ENCODE data around the gene TUBGCP2.

Gene TUBGCP2

GRCh38 chr10:133342942-133343341 lies 34.3 kb upstream of the TUBGCP2 start:
- in situ Hi-C loops (cut with MboI; ENCODE audit: low sequenced_read_pairs, unreplicated experiment) = no loop called here
- DNase-seq (ENCODE audit: low spot score) = no peak
- TF ChIP-seq, protein P1, sequence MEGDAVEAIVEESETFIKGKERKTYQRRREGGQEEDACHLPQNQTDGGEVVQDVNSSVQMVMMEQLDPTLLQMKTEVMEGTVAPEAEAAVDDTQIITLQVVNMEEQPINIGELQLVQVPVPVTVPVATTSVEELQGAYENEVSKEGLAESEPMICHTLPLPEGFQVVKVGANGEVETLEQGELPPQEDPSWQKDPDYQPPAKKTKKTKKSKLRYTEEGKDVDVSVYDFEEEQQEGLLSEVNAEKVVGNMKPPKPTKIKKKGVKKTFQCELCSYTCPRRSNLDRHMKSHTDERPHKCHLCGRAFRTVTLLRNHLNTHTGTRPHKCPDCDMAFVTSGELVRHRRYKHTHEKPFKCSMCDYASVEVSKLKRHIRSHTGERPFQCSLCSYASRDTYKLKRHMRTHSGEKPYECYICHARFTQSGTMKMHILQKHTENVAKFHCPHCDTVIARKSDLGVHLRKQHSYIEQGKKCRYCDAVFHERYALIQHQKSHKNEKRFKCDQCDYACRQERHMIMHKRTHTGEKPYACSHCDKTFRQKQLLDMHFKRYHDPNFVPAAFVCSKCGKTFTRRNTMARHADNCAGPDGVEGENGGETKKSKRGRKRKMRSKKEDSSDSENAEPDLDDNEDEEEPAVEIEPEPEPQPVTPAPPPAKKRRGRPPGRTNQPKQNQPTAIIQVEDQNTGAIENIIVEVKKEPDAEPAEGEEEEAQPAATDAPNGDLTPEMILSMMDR (IDR thresholded peaks at IDR 0.05; ENCODE audit: borderline replicate concordance, control extremely low read depth, extremely low read depth, insufficient read depth, missing control alignments) = no peak

- TF ChIP-seq, protein P1 (IDR thresholded peaks at IDR 0.05; ENCODE audit: borderline replicate concordance, control extremely low read depth, extremely low read depth, insufficient read depth, missing control alignments) = no peak
- in situ Hi-C loops (cut with MboI; ENCODE audit: low sequenced_read_pairs, unreplicated experiment) = no loop called here
- no peak for DNase-seq (ENCODE audit: low spot score)
Measured at GRCh38 chr10:133341983-133342382, 33.3 kb upstream of the TUBGCP2 start.

DNA sequence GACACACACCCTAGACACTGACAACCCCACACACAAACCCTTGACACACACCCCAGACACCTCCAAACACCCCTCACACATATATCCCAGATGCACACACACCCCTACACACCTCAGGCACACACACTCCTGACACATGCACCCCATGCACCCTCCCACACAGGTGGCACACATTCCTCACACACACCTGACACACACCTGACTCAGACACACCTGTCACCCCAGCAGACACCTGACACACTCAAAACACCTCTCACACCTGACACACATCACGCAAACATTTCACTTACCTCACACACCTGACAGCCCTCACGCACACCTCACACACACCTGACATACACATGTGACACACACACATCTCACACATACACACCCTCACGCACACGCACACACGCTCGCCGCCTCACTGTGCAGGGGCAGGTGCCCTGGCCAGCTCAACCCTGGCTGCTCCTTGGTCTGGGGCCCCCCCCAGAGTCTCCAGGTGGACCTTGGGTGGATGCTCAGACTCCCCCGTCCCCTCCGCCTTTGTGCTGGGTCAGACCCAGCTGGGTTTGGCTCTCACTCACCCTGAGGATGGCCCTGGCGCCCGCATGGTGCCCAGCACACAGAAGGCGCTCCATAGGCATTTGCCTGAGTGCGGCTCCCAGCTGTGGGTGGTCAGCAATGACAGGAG lies 31.2 kb upstream of the TUBGCP2 start:
- TF ChIP-seq, protein P1 (IDR thresholded peaks at IDR 0.05; ENCODE audit: borderline replicate concordance, control extremely low read depth, extremely low read depth, insufficient read depth, missing control alignments) = no peak
- in situ Hi-C loops (cut with MboI; ENCODE audit: low sequenced_read_pairs, unreplicated experiment) = no loop called here
- DNase-seq (ENCODE audit: low spot score) = no peak

DNA sequence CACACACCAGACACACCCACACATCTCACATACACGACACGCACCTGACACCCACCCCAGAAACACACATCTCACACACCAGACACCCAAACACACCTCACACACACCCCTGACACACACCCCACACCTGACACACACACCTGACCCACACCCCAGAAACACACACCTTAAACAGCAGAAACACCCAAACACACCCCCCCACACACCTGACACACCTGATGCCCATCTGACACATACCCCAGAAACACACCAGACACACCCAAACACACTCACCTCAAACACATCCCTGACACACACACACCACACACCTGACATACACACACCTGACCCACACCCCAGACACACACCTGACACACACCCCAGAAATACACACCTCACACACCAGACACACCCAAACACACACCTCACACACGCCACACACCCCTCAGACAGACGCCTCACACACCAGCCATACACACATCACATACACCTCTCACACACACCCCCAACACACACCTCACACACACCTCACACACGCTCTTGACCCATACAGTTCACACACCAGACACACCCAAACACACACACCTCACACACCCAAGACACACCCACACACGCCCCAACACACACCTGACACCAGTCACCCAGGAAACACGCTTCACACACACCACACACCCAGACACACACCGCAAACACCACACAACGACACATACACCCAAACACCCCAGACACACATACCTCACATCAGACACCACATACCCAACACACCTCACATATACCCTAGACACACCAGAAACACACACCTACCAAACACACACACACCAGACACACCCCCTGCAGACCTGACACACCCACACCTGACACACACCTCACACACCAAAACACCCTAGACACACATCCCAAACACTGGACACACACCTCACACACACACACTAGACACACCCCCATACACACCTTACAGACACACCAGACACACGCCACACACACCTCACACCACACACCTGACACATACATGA lies 29.7 kb upstream of the TUBGCP2 start:
- no peak for DNase-seq (ENCODE audit: low spot score)
- TF ChIP-seq, protein P1 (IDR thresholded peaks at IDR 0.05; ENCODE audit: borderline replicate concordance, control extremely low read depth, extremely low read depth, insufficient read depth, missing control alignments) = no peak
- in situ Hi-C loops (cut with MboI; ENCODE audit: low sequenced_read_pairs, unreplicated experiment) = no loop called here

DNA sequence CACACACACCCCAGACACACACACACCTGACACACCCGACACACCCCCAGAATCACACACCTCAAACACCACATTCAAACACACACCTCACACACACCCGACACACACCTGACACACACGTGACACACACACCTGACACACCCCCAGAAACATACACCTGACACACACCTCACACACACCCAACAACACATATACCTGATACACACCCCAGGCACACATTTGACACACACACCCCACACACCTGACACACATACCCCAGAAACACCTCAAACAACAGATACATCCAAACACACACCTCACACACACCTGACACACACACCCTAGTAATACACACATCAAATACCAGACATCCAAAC lies 28.7 kb upstream of the TUBGCP2 start:
- TF ChIP-seq, protein P1 (IDR thresholded peaks at IDR 0.05; ENCODE audit: borderline replicate concordance, control extremely low read depth, extremely low read depth, insufficient read depth, missing control alignments) = no peak
- in situ Hi-C loops (cut with MboI; ENCODE audit: low sequenced_read_pairs, unreplicated experiment) = no loop called here
- no peak for DNase-seq (ENCODE audit: low spot score)

GRCh38 chr10:133336577-133337369 lies 28.1 kb upstream of the TUBGCP2 start, which contains the start of gene CALY:
TSS of gene CALY (minus strand) at chr10:133336896. CDS start at chr10:133328989, 7,907 bp downstream.
- in situ Hi-C loops (cut with MboI; ENCODE audit: low sequenced_read_pairs, unreplicated experiment) = no loop called here
- TF ChIP-seq, protein P1 (IDR thresholded peaks at IDR 0.05; ENCODE audit: borderline replicate concordance, control extremely low read depth, extremely low read depth, insufficient read depth, missing control alignments) = no peak
- peak; percentile 74 for DNase-seq (ENCODE audit: low spot score)

All from GM13976 (cell line).